Breast epithelium (tissue), 4 donors: Measurements from ENCODE around the gene ERCC5. TPM values are rescaled to one million over a fixed set of nuclear protein-coding genes. Genes with fewer than 3 reads are reported as not detected.

Experiments used
- DNase-seq, 2 donors: peaks; one replicate each; pipeline ENCODE4 v3.0.0-alpha.2; 2019; ENCODE audit warnings: low spot score in 2 of 2
- H3K27ac ChIP-seq, 2 donors: fragments of 200-600 bp; sonication (generic) in 1 of 2; one replicate each; pipeline ENCODE4 v1.5.1; 2016 to 2019; ENCODE audit warnings: mild to moderate bottlenecking in 1 of 2
- H3K27me3 ChIP-seq, 2 donors: fragments of 200-600 bp; sonication (generic) in 1 of 2; one replicate each; pipeline versions ENCODE4 v1.5.1 to v1.6.0; 2017 to 2019; ENCODE audit warnings: control low read depth in 1 of 2, mild to moderate bottlenecking in 1 of 2
- H3K36me3 ChIP-seq: fragments of 200-600 bp; one replicate; pipeline ENCODE4 v1.5.1; 2019
- H3K4me1 ChIP-seq, 2 donors: fragments of 200-600 bp; sonication (generic); one replicate each; pipeline ENCODE4 v1.5.1; 2016 to 2019; ENCODE audit warnings: control low read depth in 1 of 2
- H3K4me3 ChIP-seq, 3 donors: fragments of 200-600 bp; sonication (generic); 1 replicate in 2 of 3; 2 replicates in 1 of 3; pipeline ENCODE4 v1.5.1; 2016 to 2019; ENCODE audit warnings: mild to moderate bottlenecking in 3 of 3, moderate library complexity in 2 of 3
- H3K9me3 ChIP-seq, 2 donors: fragments of 200-600 bp; sonication (generic) in 1 of 2; one replicate each; pipeline ENCODE4 v1.5.1; 2016 to 2019; ENCODE audit warnings: control low read depth in 1 of 2
- CTCF ChIP-seq, 3 donors: fragments of 450-650 bp; IDR thresholded peaks; one replicate each; pipeline ENCODE4 v1.5.1; 2016 to 2017; ENCODE audit warnings: antibody characterized with exemption in 3 of 3, mild to moderate bottlenecking in 3 of 3, moderate library complexity in 3 of 3
- POLR2A ChIP-seq: fragments of 450-650 bp; IDR thresholded peaks from one replicate; pipeline ENCODE4 v1.6.1; 2016; ENCODE audit warnings: antibody characterized with exemption, mild to moderate bottlenecking, moderate library complexity
- POLR2AphosphoS5 ChIP-seq, 3 donors: sonication (generic); formaldehyde crosslinking; IDR thresholded peaks; one replicate each; pipeline ENCODE4 v1.6.1; 2017; ENCODE audit warnings: antibody characterized with exemption in 3 of 3
- intact Hi-C: fragments of 100-400 bp; cut with DNase I; formaldehyde crosslinking; loops from one replicate; pipeline ENCODE4 v1.15.1; 2023; ENCODE audit warnings: low total_unique reads
- total RNA-seq, 3 donors: library from RNA; depleted of rRNA; stranded (reverse); fragments of >200 nt; gene quantifications; one replicate each; pipeline ENCODE4 v1.1.0, GENCODE V29; 2016

ERCC5 gene
- total RNA-seq, 3 donors from 2014 or later: 76.0 to 85.0 (median 77.6) TPM

- intact Hi-C loops: loop anchor here (10.0 kb wide), 1 partner anchor 254 kb away; the partner anchor contains the start of gene TPP2
- DNase-seq: no peak
- peaks cover 0 to 2% of the 10 kb centered on the region in 2 donors for H3K4me1 ChIP-seq
- no peak overlapping the region for H3K27ac ChIP-seq
- H3K27me3 ChIP-seq: no peaks in the 10 kb centered on the region
- H3K36me3 ChIP-seq: no peaks in the 10 kb centered on the region
- no peak for TF ChIP-seq POLR2AphosphoS5 (IDR thresholded peaks at IDR 0.05)
- TF ChIP-seq POLR2A: no peak
- TF ChIP-seq CTCF (IDR thresholded peaks at IDR 0.05): no peak
- no peak overlapping the region for H3K4me3 ChIP-seq
- H3K9me3 ChIP-seq: no peaks in the 10 kb centered on the region
Measured at GRCh38 chr13:102848956-102849355, 3.1 kb downstream of the ERCC5 start.

- intact Hi-C loops: no loop called here
- DNase-seq: no peak
- no peaks in the 10 kb centered on the region for H3K9me3 ChIP-seq
- H3K4me3 ChIP-seq: no peak overlapping the region
- TF ChIP-seq POLR2AphosphoS5 (IDR thresholded peaks at IDR 0.05) (no peak), POLR2A (no peak), CTCF (IDR thresholded peaks at IDR 0.05) (no peak)
- no peak overlapping the region for H3K27ac ChIP-seq
- H3K27me3 ChIP-seq: no peaks in the 10 kb centered on the region
- H3K4me1 ChIP-seq: peaks cover 0 to 2% of the 10 kb centered on the region in 2 donors
- H3K36me3 ChIP-seq: no peaks in the 10 kb centered on the region
Measured at GRCh38 chr13:102852556-102852955, 6.7 kb downstream of the ERCC5 start.

- intact Hi-C loops: no loop called here
- DNase-seq: no peak
- H3K4me1 ChIP-seq: no peaks in the 10 kb centered on the region
- peaks cover 7% of the 10 kb centered on the region for H3K36me3 ChIP-seq
- no peak overlapping the region for H3K27ac ChIP-seq
- no peak for TF ChIP-seq CTCF (IDR thresholded peaks at IDR 0.05)
- H3K27me3 ChIP-seq: no peaks in the 10 kb centered on the region
- no peaks in the 10 kb centered on the region for H3K9me3 ChIP-seq
- H3K4me3 ChIP-seq: no peak overlapping the region
Measured at GRCh38 chr13:102854675-102855074, 8.8 kb downstream of the ERCC5 start.

GRCh38 chr13:102856557-102856956, 10.7 kb downstream of the ERCC5 start:
- no peak for TF ChIP-seq POLR2A
- TF ChIP-seq CTCF (IDR thresholded peaks at IDR 0.05): no peak
- TF ChIP-seq POLR2AphosphoS5 (IDR thresholded peaks at IDR 0.05): no peak
- H3K27me3 ChIP-seq: no peaks in the 10 kb centered on the region
- H3K9me3 ChIP-seq: no peaks in the 10 kb centered on the region
- no peak overlapping the region for H3K27ac ChIP-seq
- intact Hi-C loops: no loop called here
- no peak overlapping the region for H3K4me3 ChIP-seq
- no peaks in the 10 kb centered on the region for H3K4me1 ChIP-seq
- H3K36me3 ChIP-seq: peaks cover 7% of the 10 kb centered on the region
- DNase-seq: no peak

GRCh38 chr13:102862624-102863210, 16.9 kb downstream of the ERCC5 start:
- Histone ChIP-seq H3K27ac (no peak overlapping the region), H3K9me3 (no peaks in the 10 kb centered on the region), H3K4me1 (no peaks in the 10 kb centered on the region), H3K27me3 (no peaks in the 10 kb centered on the region), H3K4me3 (no peak overlapping the region), H3K36me3 (peaks cover 19% of the 10 kb centered on the region)
- no peak for DNase-seq
- TF ChIP-seq CTCF (IDR thresholded peaks at IDR 0.05): no peak
- no peak for TF ChIP-seq POLR2AphosphoS5 (IDR thresholded peaks at IDR 0.05)
- TF ChIP-seq POLR2A: no peak
- intact Hi-C loops: no loop called here
